Peyer's patch (tissue), 4 donors: ENCODE data around the gene TRMT44. TPM values are rescaled to one million over a fixed set of nuclear protein-coding genes. Genes with fewer than 3 reads are reported as not detected.
A peak's percentile ranks its signal among the peaks of the same experiment; 100 is the strongest.

Source experiments
- DNase-seq, 3 donors: peaks; one replicate each; pipeline ENCODE4 v3.0.0-alpha.2; 2017 to 2019
- H3K27ac ChIP-seq, 4 donors: fragments of 200-600 bp; sonication (generic); one replicate each; pipeline ENCODE4 v1.5.1; 2016 to 2019
- H3K27me3 ChIP-seq, 2 donors: fragments of 200-600 bp; sonication (generic); one replicate each; pipeline ENCODE4 v1.5.1; 2019
- H3K36me3 ChIP-seq, 3 donors: fragments of 200-600 bp; sonication (generic); one replicate each; pipeline ENCODE4 v1.5.1; 2016 to 2019
- H3K4me1 ChIP-seq, 4 donors: fragments of 200-600 bp; sonication (generic); one replicate each; pipeline ENCODE4 v1.5.1; 2016 to 2019
- H3K4me3 ChIP-seq, 4 donors: fragments of 200-600 bp; sonication (generic); 1 replicate in 3 of 4; 2 replicates in 1 of 4; pipeline ENCODE4 v1.5.1; 2016 to 2019; ENCODE audit warnings: mild to moderate bottlenecking in 1 of 4
- H3K9me3 ChIP-seq, 4 donors: fragments of 200-600 bp; sonication (generic); one replicate each; pipeline ENCODE4 v1.5.1; 2016 to 2019; ENCODE audit warnings: mild to moderate bottlenecking in 1 of 4
- POLR2A ChIP-seq, 2 donors: fragments of 450-650 bp; IDR thresholded peaks; one replicate each; pipeline ENCODE4 v1.5.1; 2017; ENCODE audit warnings: antibody characterized with exemption in 2 of 2, mild to moderate bottlenecking in 2 of 2, moderate library complexity in 2 of 2
- total RNA-seq, 4 donors: library from RNA; depleted of rRNA; stranded (reverse); fragments of >200 nt; gene quantifications; one replicate each; pipeline ENCODE4 v1.1.0, GENCODE V29; 2016
- TF ChIP-seq, protein P1 (sequence below), 6 experiments: fragments of 450-650 bp in 4 of 6; fragments of 200-600 bp in 2 of 6; sonication (generic) in 1 of 6; IDR thresholded peaks; one replicate each; pipeline ENCODE4 v1.5.1; 2017 to 2019; ENCODE audit warnings: antibody characterized with exemption in 6 of 6, mild to moderate bottlenecking in 3 of 6, moderate library complexity in 1 of 6

TRMT44 gene
- total RNA-seq, 4 donors from 2014 or later: 16.8 to 31.6 (median 28.1) TPM

DNA sequence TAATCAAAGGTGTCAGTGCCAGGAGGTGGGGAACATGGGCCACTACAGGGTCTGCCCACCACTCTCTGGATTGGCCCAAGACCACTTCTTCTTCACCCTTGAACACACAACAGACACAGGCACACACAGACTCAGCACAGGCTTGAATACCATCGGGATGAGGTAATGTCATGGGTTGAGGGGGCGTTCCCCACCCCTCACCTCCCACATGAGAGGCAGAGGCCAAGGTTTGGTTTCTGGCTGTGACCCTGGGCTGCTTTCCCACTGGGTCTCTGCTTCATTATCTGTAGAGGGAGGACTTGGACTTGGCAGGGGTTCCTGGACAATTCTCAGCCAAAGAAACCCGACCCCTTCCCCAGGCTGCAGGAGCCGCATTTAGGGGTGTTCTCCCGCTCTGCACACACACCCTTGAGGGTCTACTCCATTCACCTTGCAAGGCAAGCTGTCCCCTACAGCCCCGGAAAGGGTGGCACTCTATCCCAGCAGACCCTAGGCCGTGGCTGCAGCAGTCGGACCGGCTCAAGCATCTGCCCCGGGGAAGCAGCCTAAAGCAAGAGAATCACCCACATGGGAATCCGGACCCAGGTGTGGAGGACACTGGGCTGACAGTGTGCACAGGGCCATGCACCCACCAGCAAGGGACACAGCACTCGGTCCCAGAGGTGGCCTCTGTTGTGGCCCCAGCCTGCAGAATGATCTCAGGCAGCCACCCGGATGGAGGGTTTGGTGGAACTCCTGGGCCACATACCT lies 62.4 kb downstream of the TRMT44 start:
- Histone ChIP-seq H3K36me3 (no peaks in the 10 kb centered on the region), H3K27me3 (no peaks in the 10 kb centered on the region), H3K9me3 (no peaks in the 10 kb centered on the region), H3K4me3 (no peak overlapping the region), H3K27ac (no peak overlapping the region), H3K4me1 (peaks cover 0 to 17% (median 0%) of the 10 kb centered on the region in 4 donors)
- no peak for DNase-seq
- TF ChIP-seq, protein P1, sequence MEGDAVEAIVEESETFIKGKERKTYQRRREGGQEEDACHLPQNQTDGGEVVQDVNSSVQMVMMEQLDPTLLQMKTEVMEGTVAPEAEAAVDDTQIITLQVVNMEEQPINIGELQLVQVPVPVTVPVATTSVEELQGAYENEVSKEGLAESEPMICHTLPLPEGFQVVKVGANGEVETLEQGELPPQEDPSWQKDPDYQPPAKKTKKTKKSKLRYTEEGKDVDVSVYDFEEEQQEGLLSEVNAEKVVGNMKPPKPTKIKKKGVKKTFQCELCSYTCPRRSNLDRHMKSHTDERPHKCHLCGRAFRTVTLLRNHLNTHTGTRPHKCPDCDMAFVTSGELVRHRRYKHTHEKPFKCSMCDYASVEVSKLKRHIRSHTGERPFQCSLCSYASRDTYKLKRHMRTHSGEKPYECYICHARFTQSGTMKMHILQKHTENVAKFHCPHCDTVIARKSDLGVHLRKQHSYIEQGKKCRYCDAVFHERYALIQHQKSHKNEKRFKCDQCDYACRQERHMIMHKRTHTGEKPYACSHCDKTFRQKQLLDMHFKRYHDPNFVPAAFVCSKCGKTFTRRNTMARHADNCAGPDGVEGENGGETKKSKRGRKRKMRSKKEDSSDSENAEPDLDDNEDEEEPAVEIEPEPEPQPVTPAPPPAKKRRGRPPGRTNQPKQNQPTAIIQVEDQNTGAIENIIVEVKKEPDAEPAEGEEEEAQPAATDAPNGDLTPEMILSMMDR (IDR thresholded peaks at IDR 0.05): no peak
- TF ChIP-seq POLR2A (IDR thresholded peaks at IDR 0.05): no peak

- Histone ChIP-seq H3K36me3 (no peaks in the 10 kb centered on the region), H3K27me3 (no peaks in the 10 kb centered on the region), H3K9me3 (no peaks in the 10 kb centered on the region), H3K4me1 (peaks cover 0 to 17% (median 0%) of the 10 kb centered on the region in 4 donors), H3K4me3 (no peak overlapping the region), H3K27ac (no peak overlapping the region)
- TF ChIP-seq, protein P1 (IDR thresholded peaks at IDR 0.05): no peak
- no peak for TF ChIP-seq POLR2A (IDR thresholded peaks at IDR 0.05)
- no peak for DNase-seq
Observed at GRCh38 chr4:8503801-8504200, 63.2 kb downstream of the TRMT44 start.

- Histone ChIP-seq H3K36me3 (no peaks in the 10 kb centered on the region), H3K4me1 (peaks cover 0 to 17% (median 0%) of the 10 kb centered on the region in 4 donors), H3K27me3 (no peaks in the 10 kb centered on the region), H3K4me3 (no peak overlapping the region), H3K9me3 (no peaks in the 10 kb centered on the region), H3K27ac (no peak overlapping the region)
- TF ChIP-seq, protein P1 (IDR thresholded peaks at IDR 0.05): no peak
- TF ChIP-seq POLR2A (IDR thresholded peaks at IDR 0.05): no peak
- no peak for DNase-seq
Observed at GRCh38 chr4:8504279-8505007, 63.9 kb downstream of the TRMT44 start.

- no peak for TF ChIP-seq POLR2A (IDR thresholded peaks at IDR 0.05)
- TF ChIP-seq, protein P1 (IDR thresholded peaks at IDR 0.05): no peak
- H3K4me1 ChIP-seq: peaks cover 0 to 17% (median 0%) of the 10 kb centered on the region in 4 donors
- DNase-seq: no peak
Observed at GRCh38 chr4:8505229-8505628, 64.7 kb downstream of the TRMT44 start.

DNA sequence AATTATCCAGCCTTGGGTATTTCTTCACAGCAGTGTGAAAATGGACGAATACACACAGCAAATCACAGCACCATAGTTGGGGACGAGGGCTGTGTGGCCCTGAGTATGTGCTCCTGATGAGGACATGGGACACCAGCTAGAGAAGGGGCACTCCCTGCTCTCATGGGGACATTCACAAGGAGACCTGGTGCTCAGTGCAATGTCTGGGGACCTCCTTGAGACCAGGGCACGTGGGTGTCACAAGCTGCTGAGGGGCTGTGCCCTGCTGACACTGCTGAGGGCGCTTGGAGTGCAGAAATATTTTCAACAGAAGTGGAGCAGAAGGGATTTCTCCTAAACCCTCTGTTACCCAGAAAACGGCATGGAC lies 65.4 kb downstream of the TRMT44 start:
- Histone ChIP-seq H3K27me3 (no peaks in the 10 kb centered on the region), H3K27ac (peak overlapping the region in 2 of 4 donors; percentile 43 to 49)
- no peak for TF ChIP-seq POLR2A (IDR thresholded peaks at IDR 0.05)
- TF ChIP-seq, protein P1 (IDR thresholded peaks at IDR 0.05): no peak

More at GRCh38 chr4:8505229-8505628, 64.7 kb downstream of the TRMT44 start:
- Histone ChIP-seq H3K27me3 (no peaks in the 10 kb centered on the region), H3K9me3 (no peaks in the 10 kb centered on the region), H3K4me3 (no peak overlapping the region), H3K27ac (no peak overlapping the region), H3K36me3 (no peaks in the 10 kb centered on the region)

More for the DNA sequence above, 65.4 kb downstream of the TRMT44 start:
- peaks cover 0 to 17% (median 0%) of the 10 kb centered on the region in 4 donors for H3K4me1 ChIP-seq
- DNase-seq: no peak
- no peaks in the 10 kb centered on the region for H3K9me3 ChIP-seq
- H3K4me3 ChIP-seq: no peak overlapping the region
- H3K36me3 ChIP-seq: no peaks in the 10 kb centered on the region
